DMS153 treated with DMSO at 0.1 percent for 48 hours (cell line): ENCODE results near the gene CCDC6.
"Not testable (repeated sequence)": the region's sequence is repeated elsewhere in the genome, so short reads cannot be mapped to it uniquely, and the experiment has no call there.

Source experiments
- DNase-seq: peaks from one replicate; lab custom pipeline; 2025; ENCODE audit not compliant: unreplicated experiment; lab: John Stamatoyannopoulos, UW

The CCDC6 gene

GRCh38 chr10:59906417-59907202 lies at the start of gene CCDC6:
Gene CCDC6, minus strand, starts transcription at chr10:59906556. Its CDS starts 132 bp downstream, at chr10:59906424.
- peak; percentile 88 for DNase-seq

- no peak for DNase-seq
Measured at GRCh38 chr10:59954296-59954695, 47.9 kb upstream of the CCDC6 start.

GRCh38 chr10:59953711-59954110 lies 47.4 kb upstream of the CCDC6 start:
- not testable (repeated sequence) for DNase-seq

- no peak for DNase-seq
Measured at GRCh38 chr10:59950105-59950504, 43.7 kb upstream of the CCDC6 start.

- no peak for DNase-seq
Measured at GRCh38 chr10:59949608-59950007, 43.3 kb upstream of the CCDC6 start.

- DNase-seq = no peak
Measured at GRCh38 chr10:59945991-59946390, 39.6 kb upstream of the CCDC6 start.

- DNase-seq = no peak
Measured at GRCh38 chr10:59945590-59945989, 39.2 kb upstream of the CCDC6 start.

GRCh38 chr10:59944339-59944935 lies 38.1 kb upstream of the CCDC6 start:
- no peak for DNase-seq

- DNase-seq = no peak
Measured at GRCh38 chr10:59942556-59942955, 36.2 kb upstream of the CCDC6 start.

- no peak for DNase-seq
Measured at GRCh38 chr10:59937720-59938119, 31.4 kb upstream of the CCDC6 start.

GRCh38 chr10:59934701-59935100 lies 28.3 kb upstream of the CCDC6 start:
- no peak for DNase-seq

GRCh38 chr10:59930788-59931521 lies 24.6 kb upstream of the CCDC6 start:
- DNase-seq = not testable (repeated sequence)

- DNase-seq = no peak
Measured at GRCh38 chr10:59926086-59926485, 19.7 kb upstream of the CCDC6 start.

- DNase-seq = no peak
Measured at GRCh38 chr10:59922907-59923306, 16.6 kb upstream of the CCDC6 start.

- DNase-seq = no peak
Measured at GRCh38 chr10:59917922-59918321, 11.6 kb upstream of the CCDC6 start.

- no peak for DNase-seq
Measured at GRCh38 chr10:59913547-59914237, 7.3 kb upstream of the CCDC6 start.

GRCh38 chr10:59910867-59911266 lies 4.5 kb upstream of the CCDC6 start:
- DNase-seq = no peak

GRCh38 chr10:59909815-59910214 lies 3.5 kb upstream of the CCDC6 start:
- DNase-seq = no peak

- DNase-seq = no peak
Measured at GRCh38 chr10:59908808-59909143, 2.4 kb upstream of the CCDC6 start.

- DNase-seq = no peak
Measured at GRCh38 chr10:59907918-59908807, 1.8 kb upstream of the CCDC6 start.

GRCh38 chr10:59907537-59907917 lies 1.2 kb upstream of the CCDC6 start:
- peak; percentile 31 for DNase-seq
